Activated gamma-delta T cell (primary cell): Measurements from ENCODE around the gene SHOX.

ENCODE experiments used
- DNase-seq: peaks from one replicate; lab custom pipeline; 2025; lab: John Stamatoyannopoulos, UW

The SHOX gene

GRCh38 chrX:666762-667720, 36.5 kb downstream of the SHOX start:
- no peak for DNase-seq

DNA sequence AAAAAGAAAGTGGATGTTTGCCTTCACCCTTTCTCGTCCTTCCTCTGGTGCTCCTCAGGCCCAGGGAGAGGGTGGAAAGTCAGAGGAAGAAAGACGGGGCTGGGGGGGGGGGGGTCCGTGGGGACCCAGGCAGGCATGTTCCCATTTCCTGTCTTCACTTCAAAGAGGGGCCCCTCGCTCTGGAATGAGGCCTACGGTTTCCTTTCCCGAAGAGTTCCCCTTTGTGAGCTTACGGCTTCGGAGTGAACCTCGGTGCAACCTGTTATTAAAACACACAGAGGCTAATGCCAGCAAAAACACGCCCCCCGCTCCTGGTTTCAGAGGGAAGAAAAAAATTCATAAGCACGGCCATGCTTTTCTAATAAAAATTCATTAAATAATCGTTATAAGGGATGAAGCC, 40.1 kb downstream of the SHOX start:
- no peak for DNase-seq

DNA sequence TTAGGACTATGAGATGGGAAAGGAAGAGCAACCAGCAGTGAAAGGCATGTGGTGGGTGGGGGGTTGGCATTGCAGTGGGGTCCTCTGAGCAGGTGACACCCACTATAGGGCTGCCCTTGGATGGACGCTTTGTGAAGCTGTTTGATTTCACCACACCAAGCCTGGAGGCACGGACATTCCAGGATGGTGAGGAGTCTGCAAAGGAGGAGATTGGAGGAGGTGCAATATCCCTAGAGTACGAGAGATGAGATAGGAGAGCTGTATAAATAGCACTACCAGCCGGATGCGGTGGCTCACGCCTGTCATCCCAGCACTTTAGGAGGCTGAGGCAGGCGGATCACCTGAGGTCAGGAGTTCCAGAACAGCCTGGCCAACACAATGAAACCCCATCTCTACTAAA, 42.3 kb downstream of the SHOX start:
- DNase-seq = no peak

DNA sequence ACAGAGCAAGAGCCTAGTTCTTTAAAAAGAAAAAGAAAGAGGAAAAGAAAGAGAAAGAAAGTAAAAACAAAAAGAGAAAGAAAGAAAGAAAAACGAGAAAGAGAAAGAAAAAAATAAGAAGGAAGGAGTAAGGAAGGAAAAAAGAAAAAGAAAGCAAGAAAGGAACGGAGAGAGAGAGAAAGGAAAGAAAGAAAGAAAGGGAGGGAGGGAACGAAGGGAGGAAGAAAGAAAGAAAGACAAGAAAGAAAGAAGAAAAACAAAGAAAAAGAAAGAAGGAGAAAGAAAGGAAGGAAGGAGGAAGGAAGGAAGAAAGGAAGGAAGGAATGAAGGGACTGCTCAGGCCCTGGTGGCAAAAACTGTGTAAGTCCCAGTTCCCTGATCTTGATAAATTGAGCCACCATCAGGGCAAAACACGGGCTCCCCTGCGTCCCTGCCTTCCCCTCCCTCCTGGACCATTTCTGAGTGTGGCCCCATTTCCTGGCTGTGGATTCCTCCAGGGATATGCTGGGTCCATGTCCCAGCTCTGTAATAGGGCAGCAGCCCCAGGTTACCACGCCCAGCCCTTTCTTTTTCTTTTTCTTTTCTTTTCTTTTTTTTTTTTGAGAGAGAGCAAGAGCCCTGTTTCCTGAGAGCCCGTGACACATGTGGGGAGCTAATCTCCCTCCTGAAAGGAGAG, 44.8 kb downstream of the SHOX start:
- DNase-seq = no peak

GRCh38 chrX:675955-676295, 45.3 kb downstream of the SHOX start:
- DNase-seq = no peak

- no peak for DNase-seq
Measured at GRCh38 chrX:677376-677775, 46.8 kb downstream of the SHOX start.

- DNase-seq = no peak
Measured at GRCh38 chrX:679291-679979, 48.8 kb downstream of the SHOX start.

GRCh38 chrX:680062-680461, 49.5 kb downstream of the SHOX start:
- no peak for DNase-seq

DNA sequence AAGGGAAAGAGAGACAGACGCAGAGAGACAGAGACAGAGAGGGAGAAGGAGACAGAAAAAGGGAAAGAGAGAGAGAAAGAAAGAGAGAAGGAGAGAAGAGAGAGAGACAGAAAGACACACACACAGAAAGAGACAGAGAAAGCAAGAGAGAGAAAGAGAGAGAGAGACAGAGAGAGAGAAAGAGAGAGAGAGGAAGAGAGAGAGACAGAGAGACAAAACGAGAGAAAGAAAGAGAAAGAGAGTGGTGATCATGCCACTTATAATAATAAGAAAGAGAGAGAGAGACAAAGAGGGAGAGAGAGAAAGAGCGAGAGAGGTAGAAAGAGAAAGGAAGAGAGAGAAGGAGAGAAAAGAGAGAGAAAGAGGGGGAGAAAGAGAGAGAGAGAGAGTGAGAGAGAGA, 51.4 kb downstream of the SHOX start:
- no peak for DNase-seq

DNA sequence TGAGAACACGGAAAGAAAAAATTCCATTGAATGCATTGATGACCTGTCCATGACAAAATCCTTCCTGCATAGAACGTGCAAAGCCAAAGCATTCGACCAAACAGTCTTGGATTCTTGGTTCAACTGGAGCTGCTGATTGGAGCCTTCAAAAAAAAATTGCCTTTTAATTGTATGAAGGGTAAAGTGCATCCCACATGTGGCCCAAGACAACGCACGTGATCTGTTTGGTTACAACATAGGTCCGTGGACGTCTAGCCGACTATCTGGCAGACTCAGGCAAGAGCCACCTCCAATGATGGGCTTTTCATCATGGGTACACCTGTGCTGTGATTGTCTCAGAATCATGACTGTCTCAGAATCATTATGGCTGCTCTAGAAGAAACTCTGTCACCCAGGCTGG, 52.3 kb downstream of the SHOX start:
- DNase-seq = no peak

GRCh38 chrX:683576-683975, 53.0 kb downstream of the SHOX start:
- DNase-seq = no peak

GRCh38 chrX:685120-686032, 54.8 kb downstream of the SHOX start:
- no peak for DNase-seq

DNA sequence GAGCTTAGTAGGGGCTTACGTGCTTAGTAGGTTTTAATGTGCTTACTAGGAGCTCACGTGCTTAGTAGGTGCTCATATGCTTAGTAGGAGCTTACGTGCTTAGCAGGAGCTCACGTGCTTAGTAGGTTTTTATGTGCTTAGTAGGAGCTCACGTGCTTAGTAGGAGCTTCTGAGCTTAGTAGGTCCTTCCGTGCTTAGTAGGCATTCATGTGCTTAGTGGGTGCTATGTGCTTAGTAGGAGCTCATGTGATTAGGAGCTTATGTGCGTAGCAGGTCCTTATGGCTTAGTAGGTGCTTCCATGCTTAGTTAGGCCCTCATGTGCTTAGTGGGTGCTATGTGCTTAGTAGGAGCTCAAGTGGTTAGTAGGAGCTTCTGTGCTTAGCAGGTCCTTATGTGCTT, 59.4 kb downstream of the SHOX start:
- DNase-seq = no peak

GRCh38 chrX:694800-695199, 64.2 kb downstream of the SHOX start:
- DNase-seq = no peak

DNA sequence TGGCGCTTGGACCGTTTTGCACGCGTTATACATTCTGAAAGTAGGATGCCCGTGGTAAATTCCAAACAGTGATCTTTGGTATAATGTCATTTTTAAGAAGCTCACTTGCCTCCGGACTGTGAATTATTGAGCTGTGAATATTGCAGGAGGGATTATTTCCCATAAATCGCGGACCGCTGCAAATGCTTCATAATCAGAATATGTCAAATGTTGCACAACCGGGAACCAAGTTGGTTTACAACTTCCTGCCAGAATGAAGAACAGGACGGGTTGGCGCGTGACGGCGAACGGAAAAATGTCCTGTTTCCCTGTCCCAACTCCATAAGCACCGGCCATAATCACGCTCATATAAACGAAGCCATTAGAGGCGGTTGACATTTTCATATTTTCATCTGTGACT, 67.6 kb downstream of the SHOX start:
- no peak for DNase-seq

- DNase-seq = no peak
Measured at GRCh38 chrX:700936-701335, 70.3 kb downstream of the SHOX start.

GRCh38 chrX:701673-702072, 71.1 kb downstream of the SHOX start:
- no peak for DNase-seq

GRCh38 chrX:703466-703865, 72.9 kb downstream of the SHOX start:
- no peak for DNase-seq

DNA sequence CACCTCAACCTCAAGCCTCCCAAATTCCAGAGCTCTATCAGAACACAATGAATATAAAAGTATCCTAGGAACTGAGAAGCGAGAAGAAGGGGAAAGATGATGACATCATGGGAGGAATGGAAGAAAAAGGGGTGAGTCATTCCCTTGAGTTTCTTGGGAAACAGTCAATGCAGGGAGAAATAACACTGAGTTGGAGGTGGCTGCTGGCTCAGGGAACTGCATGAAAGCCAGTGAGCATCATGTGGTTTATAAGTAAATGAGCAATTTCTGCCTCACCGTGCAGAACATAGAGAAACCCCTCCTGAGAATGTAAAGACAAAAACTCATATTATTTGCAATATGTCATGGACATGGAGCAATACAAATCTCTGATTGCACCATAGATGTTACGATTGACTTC, 73.3 kb downstream of the SHOX start:
- no peak for DNase-seq
